ENCODE measurements around the gene PWWP2B. TPM values are rescaled to one million over a fixed set of nuclear protein-coding genes. Genes with fewer than 3 reads are reported as not detected.

Gene PWWP2B
- total and polyA plus RNA-seq, 7 donors, result 7.7 to 50.8 (median 10.2) TPM

DNA sequence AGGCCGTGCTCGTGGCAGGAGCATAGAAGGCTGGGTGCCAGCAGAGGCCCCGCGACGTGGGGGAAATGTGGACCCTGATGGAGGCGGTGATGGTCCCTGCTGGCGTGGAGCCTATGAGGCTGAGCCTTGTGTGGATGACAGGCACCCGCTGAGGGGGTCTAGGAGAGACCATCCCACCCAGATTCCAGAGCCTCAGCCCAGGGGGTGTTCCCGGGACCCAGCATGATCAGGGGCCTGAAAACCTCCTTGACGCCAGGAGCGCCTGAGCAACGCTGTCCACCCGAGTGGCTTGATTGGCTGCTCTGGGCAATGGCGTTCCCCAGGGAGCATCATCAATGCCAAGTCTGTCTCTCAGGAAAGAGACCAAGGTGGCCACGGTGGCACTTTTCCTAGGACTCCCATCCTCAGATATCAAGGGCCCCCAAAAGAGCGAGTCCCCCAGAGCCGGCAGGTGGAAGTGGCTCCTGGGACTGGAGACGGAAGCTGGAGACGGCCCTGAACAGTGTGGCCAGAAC, 61.1 kb downstream of the PWWP2B start:
- no peak for DNase-seq
- Histone ChIP-seq H3K36me3 (no peaks in the 10 kb centered on the region), H3K27ac (no peak overlapping the region), H3K27me3 (no peaks in the 10 kb centered on the region), H3K4me3 (no peak overlapping the region), H3K4me1 (peaks cover 0 to 19% (median 17%) of the 10 kb centered on the region in 4 donors), H3K9me3 (no peaks in the 10 kb centered on the region)
- TF ChIP-seq POLR2A (IDR thresholded peaks at IDR 0.05), result no peak
- no peak for TF ChIP-seq EP300 (IDR thresholded peaks at IDR 0.05)
- no peak for TF ChIP-seq POLR2AphosphoS5 (IDR thresholded peaks at IDR 0.05)
- TF ChIP-seq, protein P1, sequence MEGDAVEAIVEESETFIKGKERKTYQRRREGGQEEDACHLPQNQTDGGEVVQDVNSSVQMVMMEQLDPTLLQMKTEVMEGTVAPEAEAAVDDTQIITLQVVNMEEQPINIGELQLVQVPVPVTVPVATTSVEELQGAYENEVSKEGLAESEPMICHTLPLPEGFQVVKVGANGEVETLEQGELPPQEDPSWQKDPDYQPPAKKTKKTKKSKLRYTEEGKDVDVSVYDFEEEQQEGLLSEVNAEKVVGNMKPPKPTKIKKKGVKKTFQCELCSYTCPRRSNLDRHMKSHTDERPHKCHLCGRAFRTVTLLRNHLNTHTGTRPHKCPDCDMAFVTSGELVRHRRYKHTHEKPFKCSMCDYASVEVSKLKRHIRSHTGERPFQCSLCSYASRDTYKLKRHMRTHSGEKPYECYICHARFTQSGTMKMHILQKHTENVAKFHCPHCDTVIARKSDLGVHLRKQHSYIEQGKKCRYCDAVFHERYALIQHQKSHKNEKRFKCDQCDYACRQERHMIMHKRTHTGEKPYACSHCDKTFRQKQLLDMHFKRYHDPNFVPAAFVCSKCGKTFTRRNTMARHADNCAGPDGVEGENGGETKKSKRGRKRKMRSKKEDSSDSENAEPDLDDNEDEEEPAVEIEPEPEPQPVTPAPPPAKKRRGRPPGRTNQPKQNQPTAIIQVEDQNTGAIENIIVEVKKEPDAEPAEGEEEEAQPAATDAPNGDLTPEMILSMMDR (IDR thresholded peaks at IDR 0.05), result no peak
- intact Hi-C loops (cut with DNase I), result loop anchor here (1.0 to 10.0 kb wide), 4 partner anchors 83 to 327 kb away; partner anchors contain the start of gene NKX6-2
- 43 to 68% methylated on average over 19 of the region's 19 CpGs for WGBS, 2 donors

DNA sequence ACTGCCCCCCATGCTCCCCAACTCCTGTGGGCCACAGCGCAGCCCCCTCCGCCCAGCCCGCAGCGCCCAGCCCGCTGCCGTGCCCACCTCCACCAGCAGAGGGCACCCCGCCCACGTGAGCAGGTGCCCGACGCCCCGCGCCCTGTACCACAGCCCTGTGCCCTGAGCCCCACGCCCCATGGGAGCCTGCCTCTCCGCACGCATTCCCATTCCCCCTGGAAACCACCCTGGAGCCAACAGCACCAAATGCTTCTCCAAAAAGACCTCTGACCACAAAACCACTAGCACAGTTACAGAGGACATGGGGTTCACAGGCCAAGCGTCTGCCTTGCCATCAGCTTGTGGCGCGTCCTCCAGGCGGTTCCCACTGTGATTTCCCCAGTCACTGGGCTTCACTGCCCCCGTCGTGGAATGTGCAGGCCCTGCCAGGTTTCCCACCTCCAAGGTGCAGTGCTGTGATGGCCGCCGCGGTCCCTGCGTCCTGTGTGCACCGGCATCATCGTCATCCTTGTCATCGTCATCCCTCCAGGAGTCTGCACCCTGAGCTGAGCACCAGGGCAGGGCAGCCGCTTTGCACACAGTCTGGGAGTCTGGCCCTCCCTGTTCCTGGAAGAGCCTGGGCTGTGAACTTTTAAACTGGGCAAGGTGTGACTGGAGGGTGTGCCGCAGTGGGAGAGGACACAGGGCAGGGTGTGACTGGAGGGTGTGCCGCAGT, 61.7 kb downstream of the PWWP2B start:
- no peaks in the 10 kb centered on the region for H3K27me3 ChIP-seq
- DNase-seq, result no peak
- intact Hi-C loops (cut with DNase I), result loop anchor here (1.0 to 10.0 kb wide), 4 partner anchors 83 to 326 kb away; partner anchors contain the start of gene NKX6-2
- TF ChIP-seq, protein P1 (IDR thresholded peaks at IDR 0.05), result peak; percentile 96 to 99 (median 98)
- TF ChIP-seq POLR2AphosphoS5 (IDR thresholded peaks at IDR 0.05), result no peak
- H3K4me3 ChIP-seq, result no peak overlapping the region
- peaks cover 0 to 20% (median 19%) of the 10 kb centered on the region in 4 donors for H3K4me1 ChIP-seq
- WGBS, 2 donors, result 7 to 34% methylated on average over 31 of the region's 31 CpGs
- no peaks in the 10 kb centered on the region for H3K36me3 ChIP-seq
- no peak overlapping the region for H3K27ac ChIP-seq
- H3K9me3 ChIP-seq, result no peaks in the 10 kb centered on the region

DNA sequence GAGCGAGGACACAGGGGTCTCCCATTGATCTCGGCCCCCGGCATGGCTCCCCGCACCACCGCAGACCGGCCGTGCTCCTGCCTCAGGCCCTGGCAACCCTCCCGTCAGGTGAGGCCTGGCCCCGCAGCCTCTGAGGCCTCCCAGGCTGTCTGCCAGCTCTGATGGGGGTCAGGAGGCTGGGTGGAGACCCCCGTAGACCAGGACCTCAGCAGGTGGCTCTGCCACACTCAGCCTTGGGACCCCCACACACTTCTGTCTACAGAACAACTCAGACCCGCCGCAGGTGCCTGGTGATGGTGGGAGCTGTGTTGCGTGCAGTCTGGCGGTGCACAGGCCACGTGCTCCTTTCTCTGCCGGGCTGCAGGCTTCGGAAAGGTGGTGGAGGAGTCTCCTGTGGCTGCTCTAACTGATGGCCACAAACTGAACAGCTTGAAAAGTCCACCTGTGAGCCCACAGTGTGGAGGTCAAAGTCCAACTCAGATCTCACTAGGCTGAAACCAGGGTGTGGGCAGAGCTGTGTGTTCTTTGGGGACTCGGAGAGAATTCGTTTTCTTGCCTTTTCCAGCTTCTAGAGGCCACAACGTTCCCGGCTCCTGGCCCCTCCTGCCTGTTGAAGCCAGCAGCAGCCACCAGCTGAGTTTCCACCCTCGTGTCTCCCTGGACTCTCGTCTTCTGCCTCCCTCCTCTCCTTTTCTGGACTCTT, 62.5 kb downstream of the PWWP2B start:
- DNase-seq, result no peak
- no peak for TF ChIP-seq EP300 (IDR thresholded peaks at IDR 0.05)
- no peak for TF ChIP-seq POLR2AphosphoS5 (IDR thresholded peaks at IDR 0.05)
- no peak for TF ChIP-seq POLR2A (IDR thresholded peaks at IDR 0.05)
- TF ChIP-seq, protein P1 (IDR thresholded peaks at IDR 0.05), result no peak
- H3K4me1 ChIP-seq, result peaks cover 0 to 27% (median 26%) of the 10 kb centered on the region in 4 donors
- no peak overlapping the region for H3K4me3 ChIP-seq
- H3K27me3 ChIP-seq, result no peaks in the 10 kb centered on the region
- peak overlapping the region in 1 of 4 donors; percentile 24 for H3K27ac ChIP-seq
- H3K36me3 ChIP-seq, result no peaks in the 10 kb centered on the region
- H3K9me3 ChIP-seq, result no peaks in the 10 kb centered on the region
- intact Hi-C loops (cut with DNase I), result loop anchor here (2.0 to 10.0 kb wide), 2 partner anchors 117 to 325 kb away; partner anchors contain the start of gene NKX6-2
- 21 to 76% methylated on average over 23 of the region's 23 CpGs for WGBS, 2 donors

DNA sequence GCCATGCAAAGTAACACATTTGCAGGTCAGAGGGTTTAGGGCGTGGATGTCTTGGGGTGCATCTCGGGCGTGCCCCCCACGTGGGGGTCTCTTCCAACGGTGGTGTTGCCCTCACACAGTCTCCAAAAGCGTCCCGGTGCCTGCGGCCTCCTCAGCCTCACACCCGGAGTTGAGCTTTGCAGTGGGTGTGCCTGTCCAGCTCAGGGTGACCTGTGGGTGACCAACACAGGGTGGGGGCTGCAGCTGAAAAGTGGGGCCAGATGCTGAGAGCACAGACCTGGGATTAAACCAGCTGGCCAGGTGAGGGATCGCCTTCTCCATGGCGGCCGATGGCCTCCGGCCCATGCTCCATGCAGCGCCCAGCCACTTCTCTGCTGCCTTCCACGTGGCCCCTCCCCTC, 63.1 kb downstream of the PWWP2B start:
- Histone ChIP-seq H3K4me3 (no peak overlapping the region), H3K27me3 (no peaks in the 10 kb centered on the region), H3K27ac (no peak overlapping the region), H3K4me1 (peaks cover 0 to 33% (median 32%) of the 10 kb centered on the region in 4 donors), H3K36me3 (no peaks in the 10 kb centered on the region), H3K9me3 (no peaks in the 10 kb centered on the region)
- TF ChIP-seq EP300 (IDR thresholded peaks at IDR 0.05), result no peak
- TF ChIP-seq, protein P1 (IDR thresholded peaks at IDR 0.05), result no peak
- whole genome bisulfite sequencing, 2 donors, result 73 to 87% methylated on average over 15 of the region's 15 CpGs
- intact Hi-C loops (cut with DNase I), result no loop called here
- DNase-seq, result no peak

Data from sigmoid colon (tissue), 7 donors.